Stomach (tissue), 9 donors: ENCODE data around the gene TSGA10IP. TPM values are rescaled to one million over a fixed set of nuclear protein-coding genes. Genes with fewer than 3 reads are reported as not detected.

Experiments
- DNase-seq, 2 donors: peaks; one replicate each; pipeline versions ENCODE4 v3.0.0 to v3.0.0-alpha.2; 2013 to 2019
- H3K27ac ChIP-seq, 5 donors: fragments of 200-600 bp in 4 of 5; sonication (generic) in 4 of 5; one replicate each; pipeline ENCODE4 v1.5.1; 2013 to 2019; ENCODE audit warnings: mild to moderate bottlenecking in 1 of 5, moderate library complexity in 1 of 5
- H3K27me3 ChIP-seq, 3 donors: fragments of 200-600 bp; sonication (generic); one replicate each; pipeline ENCODE4 v1.5.1; 2017 to 2019; ENCODE audit warnings: mixed run types in 1 of 3
- H3K36me3 ChIP-seq, 4 donors: fragments of 200-600 bp; sonication (generic); 1 replicate in 3 of 4; 2 replicates in 1 of 4; pipeline ENCODE4 v1.5.1; 2016 to 2019
- H3K4me1 ChIP-seq, 4 donors: fragments of 200-600 bp; sonication (generic); one replicate each; pipeline ENCODE4 v1.5.1; 2016 to 2019
- H3K4me3 ChIP-seq, 4 donors: fragments of 200-600 bp; sonication (generic) in 3 of 4; one replicate each; pipeline ENCODE4 v1.5.1; 2016 to 2019; ENCODE audit warnings: mild to moderate bottlenecking in 1 of 4
- H3K9me3 ChIP-seq, 4 donors: fragments of 200-600 bp; sonication (generic); one replicate each; pipeline ENCODE4 v1.5.1; 2016 to 2019
- CTCF ChIP-seq, 7 experiments: fragments of 450-650 bp in 4 of 7; fragments of 200-600 bp in 3 of 7; sonication (generic) in 3 of 7; IDR thresholded peaks; one replicate each; pipeline ENCODE4 v1.5.1; 2016 to 2019; ENCODE audit warnings: antibody characterized with exemption in 7 of 7, control low read depth in 2 of 7, mild to moderate bottlenecking in 1 of 7
- EP300 ChIP-seq: sonication (generic); formaldehyde crosslinking; IDR thresholded peaks from one replicate; pipeline ENCODE4 v1.6.1; 2017; ENCODE audit warnings: antibody characterized with exemption
- POLR2A ChIP-seq, 4 donors: fragments of 450-650 bp; IDR thresholded peaks; one replicate each; pipeline ENCODE4 v1.6.1; 2016; ENCODE audit warnings: antibody characterized with exemption in 4 of 4, control low read depth in 2 of 4, mild to moderate bottlenecking in 1 of 4, moderate library complexity in 1 of 4
- POLR2AphosphoS5 ChIP-seq, 3 donors: sonication (generic); formaldehyde crosslinking; IDR thresholded peaks; one replicate each; pipeline ENCODE4 v1.6.1; 2016; ENCODE audit warnings: antibody characterized with exemption in 3 of 3
- WGBS, 5 donors: extraction: QIAGEN DNeasy Blood & Tissue Kit in 3 of 5; methylation state at CpG; one replicate each; pipeline versions ENCODE4 v1.1.5 to v1.1.7; 2013 to 2018; 5-methylcytosine and 5-hydroxymethylcytosine counted together
- intact Hi-C: fragments of 100-400 bp; cut with DNase I; formaldehyde crosslinking; loops from one replicate; pipeline ENCODE4 v1.15.1; 2023; ENCODE audit warnings: low total_unique reads
- polyA plus RNA-seq, 3 donors: library from polyadenylated mRNA; stranded (reverse); fragments of 200-250 nt; gene quantifications; one replicate each; pipeline ENCODE4 v1.2.3, GENCODE V29; 2013
- total RNA-seq, 5 donors: library from RNA; depleted of rRNA; stranded (reverse); fragments of >200 nt; gene quantifications; one replicate each; pipeline versions ENCODE4 v1.1.0 to v1.2.3, GENCODE V29; 2014 to 2016
- donor health status: healthy with polysubstance abuse.
- donor health status: Bipolar disorder and iron deficiency.
- donor health status: healthy.

TSGA10IP gene
- total and polyA plus RNA-seq, 8 donors = not detected

- 25 to 61% (median 51%) methylated on average over 4 of the region's 4 CpGs for WGBS, 5 donors
- Histone ChIP-seq H3K27me3 (no peaks in the 10 kb centered on the region), H3K9me3 (no peaks in the 10 kb centered on the region), H3K4me1 (peaks cover 40 to 55% (median 45%) of the 10 kb centered on the region in 4 donors), H3K4me3 (no peak overlapping the region), H3K36me3 (peaks cover 0 to 6% (median 0%) of the 10 kb centered on the region in 4 donors), H3K27ac (peak overlapping the region in 2 of 5 donors; percentile 26 to 29)
- intact Hi-C loops = no loop called here
- no peak for TF ChIP-seq EP300
- TF ChIP-seq POLR2AphosphoS5 (IDR thresholded peaks at IDR 0.05) = no peak
- no peak for TF ChIP-seq POLR2A (IDR thresholded peaks at IDR 0.05)
- TF ChIP-seq CTCF (IDR thresholded peaks at IDR 0.05) = no peak
- peak in 1 of 2 donors; percentile 29 for DNase-seq
These were observed 32.4 kb upstream of the TSGA10IP start for GRCh38 chr11:65912845-65913244.

GRCh38 chr11:65915101-65915820, 30.0 kb upstream of the TSGA10IP start:
- no peak for DNase-seq
- no peaks in the 10 kb centered on the region for H3K27me3 ChIP-seq
- 49 to 69% (median 61%) methylated on average over 10 of the region's 10 CpGs for whole genome bisulfite sequencing, 5 donors
- H3K4me3 ChIP-seq = no peak overlapping the region
- intact Hi-C loops = no loop called here
- peaks cover 0 to 6% (median 0%) of the 10 kb centered on the region in 4 donors for H3K36me3 ChIP-seq
- TF ChIP-seq CTCF (IDR thresholded peaks at IDR 0.05) = no peak
- TF ChIP-seq POLR2AphosphoS5 (IDR thresholded peaks at IDR 0.05) = no peak
- TF ChIP-seq POLR2A (IDR thresholded peaks at IDR 0.05) = no peak
- TF ChIP-seq EP300 = no peak
- H3K4me1 ChIP-seq = peaks cover 51 to 65% (median 54%) of the 10 kb centered on the region in 4 donors
- H3K9me3 ChIP-seq = no peaks in the 10 kb centered on the region
- peak overlapping the region; percentile 61 to 98 (median 97) for H3K27ac ChIP-seq

- Histone ChIP-seq H3K27me3 (no peaks in the 10 kb centered on the region), H3K9me3 (no peaks in the 10 kb centered on the region), H3K27ac (peak overlapping the region; percentile 61 to 98 (median 97)), H3K36me3 (peaks cover 0 to 8% (median under 1%) of the 10 kb centered on the region in 4 donors), H3K4me1 (peaks cover 57 to 71% (median 60%) of the 10 kb centered on the region in 4 donors), H3K4me3 (peak overlapping the region in 1 of 4 donors; percentile 4)
- intact Hi-C loops = no loop called here
- DNase-seq = peak; percentile 55 to 59
- peak; percentile 33 for TF ChIP-seq EP300
- peak; percentile 50 to 82 (median 81) for TF ChIP-seq POLR2AphosphoS5 (IDR thresholded peaks at IDR 0.05)
- TF ChIP-seq POLR2A (IDR thresholded peaks at IDR 0.05) = no peak
- 29 to 53% (median 47%) methylated on average over 5 to 13 of the region's 13 CpGs for WGBS, 5 donors
These were observed 29.4 kb upstream of the TSGA10IP start for GRCh38 chr11:65915821-65916251.

GRCh38 chr11:65916391-65916790, 28.9 kb upstream of the TSGA10IP start:
- no peak for DNase-seq
- WGBS, 5 donors = 70 to 80% (median 78%) methylated on average over 7 of the region's 7 CpGs
- H3K9me3 ChIP-seq = no peaks in the 10 kb centered on the region

More at GRCh38 chr11:65916391-65916790, 28.9 kb upstream of the TSGA10IP start:
- Histone ChIP-seq H3K27me3 (no peaks in the 10 kb centered on the region), H3K27ac (peak overlapping the region; percentile 20 to 98 (median 97)), H3K36me3 (peaks cover 0 to 14% (median 6%) of the 10 kb centered on the region in 4 donors), H3K4me1 (peaks cover 56 to 72% (median 64%) of the 10 kb centered on the region in 4 donors), H3K4me3 (peak overlapping the region in 1 of 4 donors; percentile 4)
- TF ChIP-seq POLR2A (IDR thresholded peaks at IDR 0.05) (no peak), POLR2AphosphoS5 (IDR thresholded peaks at IDR 0.05) (no peak), EP300 (no peak), CTCF (IDR thresholded peaks at IDR 0.05) (no peak)
- intact Hi-C loops = no loop called here
